RCC 7860 (cell line): ENCODE results near the gene IRX3.

Experiments
- DNase-seq: peaks from one replicate; pipeline ENCODE4 v3.0.0-alpha.2; 2015; ENCODE audit warnings: low spot score
- FAIRE-seq: peaks from 2 replicates; lab custom pipeline; 2012; peaks lifted over from hg19 to GRCh38; lab: Jason Lieb, UNC

Gene IRX3

DNA sequence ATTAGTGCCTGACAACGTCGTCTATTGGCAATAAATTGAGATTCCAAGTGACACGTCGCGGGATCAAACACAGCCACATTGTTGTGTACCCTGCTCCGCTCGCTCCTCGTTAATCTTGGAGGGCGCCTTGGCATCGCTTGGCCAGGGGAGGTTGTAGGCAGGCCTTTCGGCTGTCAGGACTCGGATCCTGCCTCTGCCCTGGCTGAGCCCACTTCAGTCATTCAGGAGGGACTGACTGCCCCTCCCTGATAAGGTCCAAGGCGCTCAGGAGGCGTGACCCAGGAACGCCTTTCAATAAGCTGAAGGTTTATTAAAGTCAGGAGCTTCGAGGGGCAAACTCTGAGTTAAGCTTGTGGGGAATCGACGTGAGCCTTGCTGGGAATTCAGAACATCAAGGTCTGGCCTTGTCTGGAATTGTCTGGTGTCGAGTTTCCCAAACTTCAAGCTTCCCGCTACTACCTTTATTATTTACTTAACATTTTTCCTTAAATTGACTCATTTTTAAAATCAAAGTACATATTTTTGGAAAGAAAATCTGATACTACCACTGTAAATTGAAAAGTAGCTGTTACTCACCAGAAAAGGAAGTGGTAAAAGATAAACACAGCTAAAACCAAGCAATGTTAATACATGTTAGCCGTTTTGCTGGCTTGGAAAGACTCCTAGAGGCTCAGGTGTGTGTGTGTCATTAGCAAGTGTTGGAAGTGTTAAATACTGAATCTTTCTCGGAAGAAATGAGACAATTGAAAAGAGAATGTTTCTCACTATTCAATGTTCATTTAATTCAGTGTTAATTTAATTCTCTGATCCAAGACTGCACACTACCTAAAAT is 5.3 kb upstream of the IRX3 start:
- no peak for DNase-seq
- no peak for FAIRE-seq

DNA sequence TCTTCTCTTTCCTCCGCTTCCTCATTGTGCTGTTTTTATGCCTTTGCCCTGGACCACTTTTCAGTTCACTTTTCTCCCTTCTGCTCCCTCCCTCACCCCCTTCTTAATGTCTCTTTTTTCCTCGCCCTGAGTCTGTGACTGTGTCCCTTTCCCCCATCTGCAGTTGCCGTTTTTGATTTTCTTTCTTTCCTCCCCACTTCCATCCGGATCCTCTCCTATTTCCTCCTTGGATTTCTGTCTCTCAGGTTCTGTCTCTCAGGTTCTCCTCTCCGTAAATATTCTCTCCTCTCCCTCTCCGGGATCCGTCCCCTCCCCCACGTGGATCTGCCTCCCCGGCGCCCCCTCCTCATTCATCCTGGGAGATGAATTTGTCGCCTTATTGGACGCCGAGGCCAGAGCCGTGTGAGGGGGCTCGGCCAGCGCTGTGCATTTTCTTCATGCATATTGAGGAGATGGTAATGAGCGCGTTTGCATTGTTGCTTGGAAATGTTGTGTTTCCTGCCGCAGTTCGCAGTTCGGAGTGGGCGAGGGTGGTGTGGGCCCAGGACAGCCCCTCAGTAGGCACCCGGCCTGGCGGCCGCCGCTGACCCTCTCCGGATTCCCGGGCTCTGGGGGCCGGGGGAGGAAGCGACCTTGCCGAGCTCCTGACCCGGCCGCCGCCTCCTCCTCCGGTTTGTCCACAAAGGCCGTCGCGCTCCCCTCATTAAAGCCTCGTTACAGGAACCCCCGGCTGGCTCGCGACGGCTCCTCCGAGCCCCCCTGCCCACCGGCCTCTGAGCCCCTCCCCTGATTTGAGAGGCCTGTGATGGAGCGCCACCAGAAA is 4.5 kb upstream of the IRX3 start:
- no peak for DNase-seq
- FAIRE-seq, result no peak

DNA sequence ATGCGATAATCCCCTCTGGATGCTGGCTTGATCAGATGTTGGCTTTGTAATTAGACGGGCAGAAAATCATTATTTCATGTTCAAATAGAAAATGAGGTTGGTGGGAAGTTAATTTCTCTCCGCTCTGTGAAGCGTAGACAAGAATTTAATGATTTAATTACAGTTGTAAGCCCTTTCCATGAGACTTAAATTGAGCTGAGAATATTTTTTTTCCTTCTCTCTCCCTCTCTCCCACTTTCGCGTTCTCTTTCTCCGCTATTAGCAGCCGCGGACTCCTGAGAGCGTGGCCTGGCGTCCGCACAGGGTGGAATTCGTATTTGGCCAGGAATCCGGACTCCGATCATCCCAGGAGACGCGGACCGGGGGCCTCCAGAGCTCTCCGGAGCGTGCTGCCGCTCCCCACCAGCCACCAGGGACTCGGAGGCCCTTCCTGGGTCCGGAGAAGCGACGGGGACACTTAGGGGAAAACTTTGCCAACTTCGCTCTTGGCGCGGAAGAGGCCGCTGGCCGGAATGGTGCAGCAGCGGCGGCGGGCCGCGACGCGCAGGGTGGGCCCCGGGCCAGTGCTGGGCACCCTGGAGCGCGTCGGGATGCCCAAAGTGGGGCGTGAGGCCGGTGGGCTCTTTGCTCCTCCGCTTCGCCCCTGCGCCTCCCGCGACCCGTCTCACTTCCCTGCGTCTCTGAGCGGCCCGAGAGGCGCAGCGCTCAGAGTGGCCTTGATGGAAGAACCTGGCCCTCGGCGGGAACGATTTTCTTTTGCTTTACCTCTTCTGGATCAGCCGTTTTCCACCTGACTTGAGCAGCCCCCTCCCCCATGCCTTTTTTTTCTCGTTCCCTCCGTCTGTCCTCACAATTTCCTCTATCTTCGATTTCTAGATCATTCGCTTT is 3.6 kb upstream of the IRX3 start:
- no peak for FAIRE-seq

DNA sequence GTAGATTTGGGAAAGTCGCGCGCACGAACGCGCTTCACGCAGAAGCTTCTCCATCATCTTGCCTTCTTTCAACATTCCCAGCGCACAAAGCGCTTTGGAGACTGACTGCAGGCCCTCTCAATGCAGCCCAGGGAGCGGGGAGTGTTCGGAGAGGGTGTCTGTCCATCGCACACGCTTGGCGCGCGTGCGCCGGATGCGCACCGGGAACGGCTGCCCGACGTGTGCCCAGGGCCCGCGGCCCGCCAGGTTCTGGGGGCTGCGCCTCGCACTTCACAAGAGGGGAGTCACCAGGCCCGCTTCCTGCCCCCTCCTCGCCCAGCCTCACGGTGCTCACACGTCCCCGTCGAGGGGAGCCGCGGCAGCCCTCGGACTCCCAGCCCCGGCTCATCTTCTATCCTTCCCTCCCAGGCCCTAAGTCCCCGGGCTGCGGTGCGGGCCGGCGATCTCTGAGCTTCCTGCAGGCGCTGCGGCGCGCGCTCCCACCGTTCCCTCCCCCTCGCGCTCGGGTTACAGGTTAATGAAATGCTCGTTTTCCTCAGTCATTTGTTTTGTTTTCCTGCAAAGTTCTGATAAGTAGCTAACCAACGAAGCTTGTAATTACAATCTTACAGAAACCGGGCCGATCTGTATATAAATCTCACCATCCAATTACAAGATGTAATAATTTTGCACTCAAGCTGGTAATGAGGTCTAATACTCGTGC is 2.8 kb upstream of the IRX3 start:
- DNase-seq (no peak), FAIRE-seq (no peak)

More for the DNA sequence above, 3.6 kb upstream of the IRX3 start:
- DNase-seq, result no peak

DNA sequence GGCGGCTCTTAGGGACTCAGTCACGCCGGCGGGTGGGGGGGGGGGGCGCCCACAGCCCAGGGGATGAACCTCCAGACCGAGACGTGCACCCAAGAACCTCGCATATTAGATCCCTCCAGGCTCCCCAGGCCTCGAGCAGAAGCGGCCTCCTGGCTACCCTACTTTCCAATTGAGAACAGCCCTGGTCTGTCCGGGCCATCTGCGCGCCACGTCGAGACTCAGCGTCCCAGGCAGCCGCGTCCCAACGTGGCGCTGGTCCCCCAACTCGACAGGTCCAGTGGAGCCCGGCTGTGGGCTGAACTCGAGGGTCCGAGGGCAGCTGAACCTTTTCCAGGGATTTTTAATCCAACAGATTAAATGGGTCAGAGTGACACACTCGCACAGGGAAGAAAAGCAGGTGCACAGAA is 2.3 kb upstream of the IRX3 start:
- DNase-seq, result no peak
- no peak for FAIRE-seq

DNA sequence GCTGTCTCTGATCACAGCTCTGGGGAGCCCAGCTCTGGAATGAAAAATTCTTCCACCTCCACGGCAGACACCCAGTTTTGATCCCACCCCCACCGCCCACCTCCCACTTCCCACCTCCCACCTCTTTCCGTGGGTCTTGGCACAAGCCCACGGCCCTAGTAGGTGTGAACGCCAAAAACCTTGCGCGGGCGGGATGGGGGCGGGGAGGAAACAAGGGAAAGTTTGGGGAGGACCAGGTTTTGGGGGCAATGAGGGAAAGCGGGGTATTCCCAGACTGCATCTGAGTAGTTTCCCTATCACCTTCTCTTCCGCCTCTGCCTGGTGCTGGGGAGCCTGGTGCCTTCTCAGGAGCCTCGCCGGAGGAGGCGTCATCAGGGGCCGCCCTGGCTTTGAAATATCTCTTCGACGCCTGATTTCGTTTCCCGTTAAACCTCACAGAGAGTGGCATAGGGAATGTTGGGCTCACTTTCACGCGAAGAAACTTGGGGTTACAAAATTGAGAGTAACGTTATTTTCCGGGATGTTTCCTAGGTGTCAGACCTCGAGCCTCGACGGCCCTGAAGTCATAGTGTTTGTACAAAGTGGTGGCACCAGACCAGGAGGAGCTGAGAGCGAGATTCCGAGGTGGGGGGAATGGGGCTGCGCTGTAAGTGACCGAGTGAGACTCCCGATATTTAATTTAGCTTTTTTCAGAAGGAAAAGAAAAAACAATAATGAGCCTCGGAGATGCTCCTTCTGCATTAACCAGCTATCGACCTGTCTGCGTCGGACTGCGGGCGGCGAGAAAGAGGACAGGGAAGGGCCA is 1.6 kb upstream of the IRX3 start:
- FAIRE-seq, result no peak
- no peak for DNase-seq

DNA sequence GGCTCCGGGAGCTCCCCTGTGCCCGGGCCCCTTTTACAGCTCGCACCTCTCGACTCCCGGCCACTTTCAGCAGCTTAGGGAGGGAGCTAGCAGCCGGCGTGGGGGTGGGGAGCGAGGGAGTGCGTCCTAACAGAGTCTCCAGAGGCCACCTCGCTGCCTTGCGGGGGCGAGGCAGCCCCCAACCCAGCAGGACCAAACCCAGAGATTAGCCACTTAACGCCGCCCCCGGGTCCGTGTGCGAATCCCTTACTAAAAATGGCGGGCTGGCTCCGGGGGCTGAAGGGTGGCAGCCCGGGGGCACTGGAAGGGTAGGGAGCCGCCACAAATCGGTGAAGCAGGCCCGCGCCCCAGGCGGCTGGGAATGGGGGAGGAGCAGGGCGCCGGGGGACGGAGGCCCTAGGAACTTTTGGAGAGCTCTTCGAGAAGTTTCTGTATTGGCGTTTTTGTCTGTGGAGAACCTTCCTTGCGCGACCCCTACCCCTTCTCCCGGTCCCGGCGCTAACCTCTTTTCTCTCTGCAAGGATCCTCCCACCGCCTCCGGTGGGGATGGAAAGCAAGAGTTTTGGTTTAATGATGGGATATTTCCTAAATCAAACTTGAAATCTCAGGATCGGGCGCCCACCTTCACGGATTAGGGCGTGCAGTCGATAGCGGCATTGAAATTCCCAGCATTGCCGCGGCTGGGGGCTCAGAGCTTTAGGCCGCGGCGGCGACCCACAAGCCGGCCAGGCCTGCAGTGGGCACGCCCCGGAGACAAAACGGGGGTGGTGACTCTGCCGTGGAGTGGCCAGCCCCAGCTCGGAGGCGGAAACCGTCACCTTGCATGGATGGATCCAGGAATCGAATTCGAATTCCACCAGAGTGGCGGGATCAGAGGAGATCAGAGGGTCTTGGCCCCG is 793 bp upstream of the IRX3 start:
- no peak for DNase-seq
- no peak for FAIRE-seq

DNA sequence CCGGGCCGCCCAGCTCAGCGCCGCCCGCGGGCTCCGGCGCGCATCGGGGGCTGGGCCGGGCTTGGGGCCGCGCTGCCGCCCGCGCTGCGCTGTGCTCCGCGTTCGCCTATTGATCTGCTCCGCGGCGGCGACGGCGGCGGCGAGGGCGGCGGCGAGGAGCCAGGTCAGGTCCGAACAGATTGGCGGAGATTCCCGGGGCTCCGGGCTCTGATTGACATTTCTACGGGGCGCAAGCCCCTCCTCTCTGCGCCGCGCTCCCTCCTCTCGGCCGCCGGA is 559 bp downstream of the IRX3 start:
- no peak for DNase-seq
- no peak for FAIRE-seq

DNA sequence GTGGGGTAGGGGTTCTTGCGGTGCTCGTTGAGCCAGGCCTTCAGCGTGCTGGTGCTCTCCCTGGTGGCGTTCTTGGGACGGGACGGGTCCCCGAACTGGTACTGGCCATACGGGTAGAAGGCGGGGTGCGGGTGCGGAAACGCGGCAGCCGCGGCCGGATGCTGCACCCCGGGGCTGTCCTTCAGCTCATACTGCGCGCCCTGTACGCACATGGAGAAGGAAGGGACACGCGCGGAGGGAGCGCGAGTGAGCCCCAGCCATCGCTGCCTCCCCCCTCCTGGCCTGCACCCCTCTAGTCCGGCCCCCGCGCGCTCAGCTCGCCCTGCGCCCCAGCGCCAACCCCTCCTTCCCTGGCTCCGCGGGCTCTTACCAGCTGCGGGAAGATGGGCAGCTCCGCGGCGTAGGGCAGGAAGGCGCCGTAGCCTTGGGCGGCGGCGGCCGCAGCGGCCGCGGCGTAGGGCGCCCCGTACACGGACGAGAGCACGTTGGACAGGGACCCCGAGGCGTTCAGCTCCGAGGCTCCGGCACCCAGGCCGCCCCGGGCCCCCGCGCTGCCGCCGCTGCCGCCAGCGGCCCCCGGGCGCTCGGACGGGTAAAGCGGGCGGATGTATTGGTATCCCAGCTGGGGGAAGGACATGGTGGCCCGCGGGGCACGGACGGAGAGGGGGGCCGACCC is 1.0 kb downstream of the IRX3 start:
- DNase-seq (peak; percentile 23), FAIRE-seq (no peak)

DNA sequence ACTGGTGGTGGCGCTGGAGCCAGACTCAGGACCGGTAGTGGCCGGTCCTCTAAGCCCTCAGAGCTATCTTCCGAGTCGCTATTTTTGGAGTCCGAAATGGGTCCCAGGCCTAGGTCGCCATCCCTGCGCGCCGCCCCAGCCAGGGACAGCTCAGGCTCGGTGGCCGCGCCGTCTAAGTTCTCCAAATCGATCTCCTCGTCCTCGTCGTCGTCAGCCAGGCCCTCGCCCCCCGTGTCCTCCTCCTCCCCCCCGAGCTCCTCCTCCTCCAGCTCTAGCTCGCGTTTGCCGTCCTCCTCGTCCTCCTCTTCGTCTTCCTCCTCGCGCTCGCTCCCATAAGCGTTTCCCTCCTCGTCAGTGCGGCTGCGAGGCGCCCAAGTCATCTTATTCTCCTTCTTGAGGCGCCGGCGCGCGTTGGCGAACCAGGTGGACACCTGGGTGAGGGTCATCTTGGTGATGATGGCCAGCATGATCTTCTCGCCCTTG is 1.6 kb downstream of the IRX3 start:
- no peak for FAIRE-seq
- DNase-seq, result no peak

DNA sequence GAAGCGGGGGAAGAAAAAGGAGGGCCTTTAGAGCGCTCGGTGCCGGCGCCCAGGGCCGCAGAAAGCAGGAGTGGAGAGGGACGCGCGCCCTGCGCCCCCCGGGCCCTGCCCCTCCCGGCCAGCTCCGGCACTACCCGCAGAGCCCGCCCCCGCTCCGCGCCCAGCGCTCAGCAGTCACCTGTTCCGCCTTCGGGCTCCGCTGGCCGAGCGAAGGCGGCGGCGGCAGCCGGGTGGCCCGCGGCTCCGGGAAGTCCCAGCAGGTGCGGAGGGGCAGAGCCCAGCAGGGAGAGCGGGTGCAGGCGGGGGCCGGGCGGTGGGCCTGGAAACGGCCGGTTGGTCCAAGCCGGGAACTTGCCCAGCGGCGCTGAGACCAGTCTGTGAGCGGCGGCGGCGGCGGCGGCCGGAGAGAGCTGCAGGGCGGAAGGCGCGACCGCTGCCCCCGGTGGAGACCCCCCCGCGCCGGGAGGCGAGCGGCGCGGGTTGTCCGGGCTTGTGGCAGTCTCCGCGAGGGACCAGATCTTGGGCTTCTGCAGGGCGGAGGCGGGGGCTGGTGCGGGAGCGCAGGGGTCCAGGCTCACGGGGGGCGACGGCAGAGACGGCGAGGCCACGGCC is 2.2 kb downstream of the IRX3 start:
- FAIRE-seq (no peak), DNase-seq (no peak)

DNA sequence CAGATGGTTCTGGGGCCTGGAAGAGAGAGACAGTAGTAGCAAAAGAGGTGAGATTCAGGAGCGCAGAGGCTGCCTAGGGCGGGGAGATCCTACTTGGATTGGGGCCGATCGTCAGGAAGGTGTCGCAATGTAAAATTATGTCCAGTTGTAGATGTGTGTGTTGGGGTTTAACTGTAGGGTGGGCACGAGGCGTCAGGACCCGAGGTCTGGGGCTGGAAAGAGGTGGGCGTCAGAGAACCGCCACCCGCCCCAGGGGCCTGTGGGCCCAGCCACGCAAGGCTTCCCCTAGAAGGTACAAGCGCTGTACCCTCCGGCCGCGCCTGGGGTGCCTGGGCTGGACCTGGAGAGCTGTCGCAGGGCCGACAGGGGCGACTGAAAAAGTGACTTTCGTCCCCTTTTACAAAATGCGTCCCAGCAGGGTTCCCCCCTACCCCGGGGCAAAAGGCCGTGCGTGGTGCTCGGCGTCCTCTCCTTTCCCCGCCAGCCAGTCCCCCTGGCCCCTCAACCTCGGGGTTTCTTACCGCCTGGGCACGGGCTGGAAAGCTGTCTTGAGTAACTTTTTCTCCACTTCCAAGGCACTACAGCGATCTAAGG is 2.8 kb downstream of the IRX3 start:
- FAIRE-seq (no peak), DNase-seq (no peak)

DNA sequence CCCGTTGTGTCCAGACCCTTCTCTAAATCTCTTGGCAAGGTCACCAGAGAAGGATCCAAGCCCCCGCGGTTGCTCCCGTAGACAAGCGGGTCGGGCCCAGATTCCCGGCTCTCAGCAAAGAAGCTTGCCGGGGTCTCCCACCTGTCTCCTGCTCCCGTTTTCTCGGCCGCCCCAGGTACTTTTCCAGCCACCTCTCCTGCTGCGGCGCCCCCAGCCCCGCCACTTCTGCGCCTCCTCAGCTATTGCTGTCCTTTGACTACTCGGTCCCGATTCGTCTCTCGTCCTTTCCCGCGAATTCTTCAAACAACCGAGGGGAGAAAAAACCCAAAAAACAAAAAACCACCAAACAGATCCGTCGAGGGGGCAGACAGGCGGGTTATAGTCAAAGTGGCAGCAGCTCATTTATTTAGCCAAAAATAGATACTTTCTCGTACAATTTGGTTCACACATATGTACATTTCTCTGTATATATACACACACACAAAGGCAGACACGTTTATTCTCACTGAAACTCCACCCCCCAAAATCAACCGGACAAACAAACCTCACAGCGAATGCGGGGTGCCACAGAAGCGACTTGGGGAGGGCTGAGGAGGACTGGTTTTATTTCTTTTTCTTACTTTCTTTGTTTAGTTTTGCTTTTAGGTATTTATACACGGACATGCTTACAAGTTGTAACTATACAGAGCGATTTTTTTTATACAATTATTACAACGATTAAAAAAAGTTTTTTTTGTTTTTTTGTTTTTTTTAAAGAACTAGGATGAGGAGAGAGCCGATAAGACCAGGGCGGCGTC is 3.5 kb downstream of the IRX3 start:
- no peak for FAIRE-seq
- DNase-seq, result no peak

DNA sequence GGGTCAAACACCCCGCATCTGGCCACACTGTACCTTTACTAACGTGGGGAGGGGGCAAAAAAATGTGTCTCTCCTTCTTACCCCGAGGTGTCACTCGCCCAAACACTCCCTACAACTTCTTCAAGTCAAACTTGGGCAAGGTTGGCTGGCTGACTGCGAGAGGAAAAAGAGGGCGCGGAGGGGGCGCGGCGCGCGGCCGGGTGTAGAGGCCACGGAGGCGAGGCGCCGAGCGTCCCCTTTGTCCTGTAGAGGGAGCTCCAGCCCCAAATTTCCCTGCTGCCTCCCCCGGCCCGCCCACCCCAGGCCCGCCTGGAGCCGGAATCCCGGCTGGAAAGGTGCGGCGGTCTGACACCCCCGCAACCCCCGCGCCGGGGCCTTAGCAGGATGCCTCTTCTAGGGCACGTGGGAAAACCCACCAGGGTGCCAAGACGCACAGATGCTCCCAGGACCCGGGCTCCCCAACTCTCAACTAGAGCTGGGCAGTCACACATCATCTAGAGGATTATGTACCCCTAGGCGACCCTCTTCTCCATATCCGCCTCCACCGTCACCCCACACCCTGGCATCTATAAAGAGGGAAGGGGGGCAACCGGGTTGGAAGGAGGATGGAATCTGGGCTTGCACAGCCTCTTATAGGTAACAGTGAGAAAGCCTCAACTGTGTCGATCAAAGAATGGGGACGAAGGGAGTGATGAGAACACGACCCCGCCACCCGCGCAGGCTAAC is 4.2 kb downstream of the IRX3 start:
- no peak for FAIRE-seq
- DNase-seq, result no peak

DNA sequence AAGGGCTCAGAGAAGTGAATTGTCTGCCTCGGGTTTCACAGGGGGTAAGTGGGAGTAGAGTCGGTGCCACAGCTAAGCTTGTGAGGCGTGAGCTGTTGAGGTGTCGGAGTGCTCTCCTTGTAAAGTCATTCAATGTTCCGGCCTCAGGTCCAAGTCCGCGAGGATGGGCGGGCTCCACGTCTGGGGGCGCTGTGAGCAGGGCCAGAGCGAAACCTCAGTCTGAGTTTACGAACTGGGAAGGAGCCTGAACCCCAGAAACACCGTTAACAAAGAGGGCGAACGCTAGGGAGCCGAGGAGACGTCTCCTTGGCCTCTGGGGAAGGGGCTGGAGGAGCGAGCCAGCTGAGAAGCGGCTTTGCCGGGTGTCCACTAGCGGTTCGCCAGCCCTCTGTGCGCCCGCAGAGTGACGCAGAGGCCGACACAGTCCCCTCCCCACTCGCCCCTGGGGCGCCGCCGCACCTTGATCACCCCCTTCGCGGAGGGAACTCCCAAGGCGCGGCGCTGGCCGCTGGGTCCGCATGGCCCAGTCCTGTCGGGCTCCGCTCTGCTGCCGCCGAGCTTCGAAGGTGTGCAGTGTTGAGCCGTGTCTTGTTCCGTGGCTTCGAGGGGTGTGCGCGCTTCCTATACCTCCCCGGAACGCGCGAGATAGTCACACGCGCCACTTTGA is 4.9 kb downstream of the IRX3 start:
- DNase-seq (no peak), FAIRE-seq (no peak)
